ENCODE data around the gene EPB41L1. TPM values are rescaled to one million over a fixed set of nuclear protein-coding genes. Genes with fewer than 3 reads are reported as not detected.

EPB41L1 gene
- total RNA-seq, 1 donor from 2014 or later: 31.4 TPM

DNA sequence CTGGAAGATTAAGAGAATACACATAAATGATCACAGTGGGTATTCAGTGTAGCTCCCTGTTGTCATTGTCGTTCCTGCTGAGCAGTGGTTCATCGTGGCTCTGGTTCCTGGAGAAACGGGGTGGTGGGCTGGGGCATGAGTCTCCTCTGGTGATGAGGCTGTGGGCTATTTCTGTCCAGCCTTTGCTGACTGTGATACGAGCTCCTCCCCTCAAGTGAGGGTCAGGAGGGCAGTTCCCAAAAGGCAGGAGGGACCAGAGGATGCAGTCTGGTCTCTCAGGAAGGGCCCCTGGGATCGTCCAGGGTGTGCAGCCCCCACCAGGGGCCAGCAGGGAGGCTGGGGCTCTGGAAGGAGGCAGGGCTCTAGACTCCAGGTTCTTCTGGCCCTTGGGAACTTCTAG, 120.5 kb downstream of the EPB41L1 start:
- peak; percentile 72 for DNase-seq (ENCODE audit: extremely low spot score, unreplicated experiment)
- peaks cover 18% of the 10 kb centered on the region for H3K27me3 Mint-ChIP-seq (ENCODE audit: unreplicated experiment)
- H3K36me3 Mint-ChIP-seq (ENCODE audit: unreplicated experiment): no peaks in the 10 kb centered on the region
- no peak overlapping the region for H3K4me3 Mint-ChIP-seq (ENCODE audit: unreplicated experiment)
- TF ChIP-seq, protein P1, sequence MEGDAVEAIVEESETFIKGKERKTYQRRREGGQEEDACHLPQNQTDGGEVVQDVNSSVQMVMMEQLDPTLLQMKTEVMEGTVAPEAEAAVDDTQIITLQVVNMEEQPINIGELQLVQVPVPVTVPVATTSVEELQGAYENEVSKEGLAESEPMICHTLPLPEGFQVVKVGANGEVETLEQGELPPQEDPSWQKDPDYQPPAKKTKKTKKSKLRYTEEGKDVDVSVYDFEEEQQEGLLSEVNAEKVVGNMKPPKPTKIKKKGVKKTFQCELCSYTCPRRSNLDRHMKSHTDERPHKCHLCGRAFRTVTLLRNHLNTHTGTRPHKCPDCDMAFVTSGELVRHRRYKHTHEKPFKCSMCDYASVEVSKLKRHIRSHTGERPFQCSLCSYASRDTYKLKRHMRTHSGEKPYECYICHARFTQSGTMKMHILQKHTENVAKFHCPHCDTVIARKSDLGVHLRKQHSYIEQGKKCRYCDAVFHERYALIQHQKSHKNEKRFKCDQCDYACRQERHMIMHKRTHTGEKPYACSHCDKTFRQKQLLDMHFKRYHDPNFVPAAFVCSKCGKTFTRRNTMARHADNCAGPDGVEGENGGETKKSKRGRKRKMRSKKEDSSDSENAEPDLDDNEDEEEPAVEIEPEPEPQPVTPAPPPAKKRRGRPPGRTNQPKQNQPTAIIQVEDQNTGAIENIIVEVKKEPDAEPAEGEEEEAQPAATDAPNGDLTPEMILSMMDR (IDR thresholded peaks at IDR 0.05): no peak
- H3K9me3 Mint-ChIP-seq (ENCODE audit: unreplicated experiment): no peaks in the 10 kb centered on the region
- no peak overlapping the region for H3K27ac Mint-ChIP-seq (ENCODE audit: unreplicated experiment)
- H3K4me1 Mint-ChIP-seq (ENCODE audit: unreplicated experiment): no peaks in the 10 kb centered on the region

DNA sequence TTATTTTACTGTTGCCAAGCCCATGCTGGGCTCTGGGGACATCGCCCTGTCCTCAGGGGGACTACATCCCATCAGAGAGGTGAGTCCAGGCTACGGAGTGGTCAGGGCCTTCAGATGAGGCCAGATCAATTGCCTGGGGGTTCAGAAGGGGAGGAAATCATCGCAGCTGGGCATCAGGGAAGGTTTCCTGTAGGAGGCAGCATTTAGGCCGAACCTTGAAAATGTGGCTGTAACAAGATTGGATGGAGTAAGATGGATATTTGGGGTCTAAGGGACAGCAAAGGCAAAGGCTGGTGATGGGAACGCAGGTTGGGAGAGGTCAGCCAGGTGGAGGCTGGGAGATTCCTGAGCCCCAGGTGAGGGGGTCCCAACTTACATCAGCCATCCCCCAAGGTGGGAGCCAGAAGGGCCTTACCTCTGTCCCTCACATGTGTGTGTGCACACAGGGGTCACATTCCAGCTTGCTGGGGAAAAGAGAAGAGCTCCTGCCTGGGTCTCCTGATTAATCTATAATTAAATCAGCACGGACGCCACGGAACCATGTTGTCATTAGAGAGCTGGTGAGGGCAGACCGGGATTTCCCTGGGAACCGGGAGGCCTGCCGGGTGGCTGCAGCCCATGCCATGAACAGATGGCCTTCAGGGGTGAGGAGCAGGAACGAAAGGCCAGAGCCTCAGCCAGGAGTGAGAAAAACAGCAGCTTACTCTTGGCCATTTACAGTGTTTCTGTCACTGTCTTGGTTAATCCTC, 121.1 kb downstream of the EPB41L1 start:
- TF ChIP-seq, protein P1 (IDR thresholded peaks at IDR 0.05): no peak
- no peaks in the 10 kb centered on the region for H3K36me3 Mint-ChIP-seq (ENCODE audit: unreplicated experiment)
- H3K9me3 Mint-ChIP-seq (ENCODE audit: unreplicated experiment): no peaks in the 10 kb centered on the region
- H3K27ac Mint-ChIP-seq (ENCODE audit: unreplicated experiment): no peak overlapping the region
- no peaks in the 10 kb centered on the region for H3K4me1 Mint-ChIP-seq (ENCODE audit: unreplicated experiment)
- H3K4me3 Mint-ChIP-seq (ENCODE audit: unreplicated experiment): no peak overlapping the region
- H3K27me3 Mint-ChIP-seq (ENCODE audit: unreplicated experiment): peaks cover 20% of the 10 kb centered on the region
- peak; percentile 73 for DNase-seq (ENCODE audit: extremely low spot score, unreplicated experiment)

DNA sequence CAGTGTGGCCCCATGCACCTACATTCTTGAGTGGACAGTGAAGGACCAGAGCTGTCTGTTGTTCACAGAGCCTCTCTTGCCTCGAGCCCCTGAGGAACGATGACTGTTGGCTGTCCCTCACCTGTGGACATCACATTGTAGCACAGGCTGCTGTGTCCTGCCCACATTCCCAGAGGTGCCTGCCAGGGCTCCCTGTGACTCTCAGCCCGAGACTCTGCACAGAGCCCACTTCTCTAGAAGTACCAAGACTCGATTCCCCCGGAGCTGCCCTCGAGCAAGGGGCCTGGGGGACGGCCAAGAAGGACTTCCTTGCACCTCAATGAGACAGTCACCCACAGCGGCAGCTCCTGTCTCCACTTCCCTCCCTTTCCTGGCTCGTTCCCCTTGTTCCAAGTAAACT, 123.0 kb downstream of the EPB41L1 start:
- Mint-ChIP-seq H3K9me3 (ENCODE audit: unreplicated experiment) (no peaks in the 10 kb centered on the region), H3K27me3 (ENCODE audit: unreplicated experiment) (peaks cover 33% of the 10 kb centered on the region), H3K4me1 (ENCODE audit: unreplicated experiment) (no peaks in the 10 kb centered on the region), H3K36me3 (ENCODE audit: unreplicated experiment) (no peaks in the 10 kb centered on the region), H3K27ac (ENCODE audit: unreplicated experiment) (no peak overlapping the region), H3K4me3 (ENCODE audit: unreplicated experiment) (no peak overlapping the region)
- DNase-seq (ENCODE audit: extremely low spot score, unreplicated experiment): peak; percentile 78
- TF ChIP-seq, protein P1 (IDR thresholded peaks at IDR 0.05): no peak

- Mint-ChIP-seq H3K9me3 (ENCODE audit: unreplicated experiment) (no peaks in the 10 kb centered on the region), H3K4me1 (ENCODE audit: unreplicated experiment) (no peaks in the 10 kb centered on the region), H3K27ac (ENCODE audit: unreplicated experiment) (no peak overlapping the region), H3K36me3 (ENCODE audit: unreplicated experiment) (no peaks in the 10 kb centered on the region), H3K27me3 (ENCODE audit: unreplicated experiment) (peaks cover 42% of the 10 kb centered on the region), H3K4me3 (ENCODE audit: unreplicated experiment) (no peak overlapping the region)
- DNase-seq (ENCODE audit: extremely low spot score, unreplicated experiment): peak; percentile 56
- TF ChIP-seq, protein P1 (IDR thresholded peaks at IDR 0.05): no peak
Measured at GRCh38 chr20:36279362-36279761, 124.8 kb downstream of the EPB41L1 start.

DNA sequence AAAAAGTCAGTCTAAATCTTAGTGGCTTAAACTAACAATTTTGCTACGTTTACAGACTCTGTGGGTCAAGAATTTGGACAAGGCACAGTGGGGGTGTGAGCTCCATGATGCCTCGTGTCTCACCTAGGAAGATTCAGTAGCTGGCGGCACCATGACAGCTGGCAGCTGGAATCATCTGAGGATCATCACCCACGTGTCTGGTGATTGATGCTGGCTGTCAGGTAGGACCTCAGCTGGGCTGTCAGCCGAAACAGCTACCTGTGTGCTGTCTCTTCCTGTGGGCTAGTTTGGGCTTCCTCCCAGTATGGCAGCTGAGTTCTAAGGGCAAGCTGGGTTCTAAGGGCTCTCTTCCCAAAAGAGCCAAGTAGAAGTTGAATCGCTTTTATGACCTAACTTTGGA, 125.2 kb downstream of the EPB41L1 start:
- no peaks in the 10 kb centered on the region for H3K9me3 Mint-ChIP-seq (ENCODE audit: unreplicated experiment)
- H3K4me1 Mint-ChIP-seq (ENCODE audit: unreplicated experiment): no peaks in the 10 kb centered on the region
- H3K36me3 Mint-ChIP-seq (ENCODE audit: unreplicated experiment): no peaks in the 10 kb centered on the region
- peaks cover 46% of the 10 kb centered on the region for H3K27me3 Mint-ChIP-seq (ENCODE audit: unreplicated experiment)
- H3K4me3 Mint-ChIP-seq (ENCODE audit: unreplicated experiment): no peak overlapping the region
- DNase-seq (ENCODE audit: extremely low spot score, unreplicated experiment): peak; percentile 38
- no peak overlapping the region for H3K27ac Mint-ChIP-seq (ENCODE audit: unreplicated experiment)
- TF ChIP-seq, protein P1 (IDR thresholded peaks at IDR 0.05): no peak
